Neural progenitor cell (in vitro differentiated cells): Measurements from ENCODE around the gene RBFOX2. TPM values are rescaled to one million over a fixed set of nuclear protein-coding genes. Genes with fewer than 3 reads are reported as not detected.

ENCODE experiments used
- DNase-seq: peaks from one replicate; pipeline ENCODE4 v3.0.0-alpha.2; 2016; ENCODE audit warnings: low spot score
- H2AFZ ChIP-seq: fragments of 200-600 bp; sonication (generic); replicated peaks from 2 replicates; pipeline ENCODE4 v1.6.1; 2016; ENCODE audit warnings: antibody characterized with exemption
- H3F3A ChIP-seq: fragments of 200-600 bp; sonication (generic); 2 replicates; pipeline ENCODE4 v1.6.1; 2016; ENCODE audit warnings: antibody characterized with exemption, low read depth
- H3K27ac ChIP-seq: fragments of 200-600 bp; sonication (generic); 2 replicates; pipeline ENCODE4 v1.5.1; 2016; ENCODE audit warnings: mild to moderate bottlenecking
- H3K27me3 ChIP-seq: fragments of 200-600 bp; sonication (generic); 2 replicates; pipeline ENCODE4 v1.6.1; 2016; ENCODE audit warnings: mild to moderate bottlenecking, moderate library complexity
- H3K36me3 ChIP-seq: fragments of 200-600 bp; sonication (generic); 2 replicates; pipeline ENCODE4 v1.5.1; 2016
- H3K4me1 ChIP-seq: fragments of 200-600 bp; sonication (generic); 2 replicates; pipeline ENCODE4 v1.6.1; 2016; ENCODE audit warnings: mixed run types
- H3K4me2 ChIP-seq: fragments of 200-600 bp; sonication (generic); 2 replicates; pipeline ENCODE4 v1.6.1; 2016
- H3K4me3 ChIP-seq: fragments of 200-600 bp; sonication (generic); 2 replicates; pipeline ENCODE4 v1.5.1; 2016
- H3K79me2 ChIP-seq: fragments of 200-600 bp; sonication (generic); 2 replicates; pipeline ENCODE4 v1.6.1; 2016; ENCODE audit warnings: low read depth
- H3K9ac ChIP-seq: fragments of 200-600 bp; sonication (generic); 2 replicates; pipeline ENCODE4 v1.6.1; 2016
- H3K9me3 ChIP-seq: fragments of 200-600 bp; sonication (generic); 2 replicates; pipeline ENCODE4 v1.5.1; 2016; ENCODE audit warnings: low read depth
- H4K20me1 ChIP-seq: fragments of 200-600 bp; sonication (generic); 2 replicates; pipeline ENCODE4 v1.6.1; 2016; ENCODE audit warnings: low read depth
- H3K27ac Mint-ChIP-seq: 3 replicates; pipeline ENCODE4 v1.8.0; 2021; ENCODE audit warnings: mixed read lengths
- H3K27me3 Mint-ChIP-seq: 2 replicates; pipeline ENCODE4 v1.8.0; 2022; ENCODE audit warnings: low read depth, mild to moderate bottlenecking, inconsistent platforms, moderate library complexity, mixed read lengths; ENCODE audit not compliant: insufficient read depth
- H3K36me3 Mint-ChIP-seq: 3 replicates; pipeline ENCODE4 v1.8.0; 2021; ENCODE audit warnings: mixed read lengths
- H3K4me1 Mint-ChIP-seq: 3 replicates; pipeline ENCODE4 v1.8.0; 2021; ENCODE audit warnings: mixed read lengths
- H3K4me3 Mint-ChIP-seq: 3 replicates; pipeline ENCODE4 v1.8.0; 2021; ENCODE audit warnings: mild to moderate bottlenecking, moderate library complexity, mixed read lengths
- H3K9me3 Mint-ChIP-seq: 3 replicates; pipeline ENCODE4 v1.8.0; 2020; ENCODE audit warnings: mixed read lengths
- EZH2 ChIP-seq: fragments of 200-600 bp; sonication (generic); IDR thresholded peaks from 2 replicates; pipeline ENCODE4 v1.6.1; 2017; ENCODE audit warnings: antibody characterized with exemption, mild to moderate bottlenecking, moderate library complexity
- EZH2phosphoT487 ChIP-seq: fragments of 200-600 bp; sonication (generic); IDR thresholded peaks from 2 replicates; pipeline ENCODE4 v1.6.1; 2017; ENCODE audit warnings: antibody characterized with exemption
- total RNA-seq: library from RNA; depleted of rRNA; stranded (reverse); fragments of >200 nt; gene quantifications from 2 replicates; pipeline ENCODE4 v1.2.3, GENCODE V29; 2015; ENCODE audit warnings: low replicate concordance
- TF ChIP-seq, protein P1 (sequence below): fragments of 200-600 bp; sonication (generic); IDR thresholded peaks from 2 replicates; pipeline ENCODE4 v1.5.1; 2017; ENCODE audit warnings: antibody characterized with exemption, mild to moderate bottlenecking

The RBFOX2 gene
- total RNA-seq, 1 donor from 2014 or later = 163 TPM

DNA sequence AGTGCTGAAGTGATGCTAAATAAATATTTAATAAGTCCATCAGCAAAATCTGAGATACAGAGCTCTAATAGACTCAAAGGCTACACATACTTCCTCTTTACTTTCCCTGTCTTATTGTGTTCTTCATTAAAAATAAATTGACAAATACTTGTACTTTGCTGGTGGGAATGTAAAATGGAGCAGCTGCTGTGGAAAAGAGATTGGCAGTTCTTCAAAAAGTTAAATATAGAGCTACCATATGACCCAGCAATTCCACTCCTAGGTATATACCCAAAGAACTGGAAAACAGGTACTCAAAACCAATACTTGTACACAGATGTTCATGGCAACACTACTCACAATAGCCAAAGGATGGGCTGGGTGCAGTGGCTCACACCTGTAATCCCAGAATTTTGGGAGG is 76.0 kb downstream of the RBFOX2 start:
- Mint-ChIP-seq H3K36me3 (peaks cover 8% of the 10 kb centered on the region), H3K9me3 (no peaks in the 10 kb centered on the region), H3K27me3 (no peaks in the 10 kb centered on the region), H3K27ac (no peak overlapping the region), H3K4me3 (no peak overlapping the region), H3K4me1 (peaks cover 4% of the 10 kb centered on the region)
- Histone ChIP-seq H3K27ac (no peak overlapping the region), H3F3A (no peaks in the 10 kb centered on the region), H3K4me3 (no peak overlapping the region), H3K79me2 (peaks cover 61% of the 10 kb centered on the region), H3K4me1 (peaks cover 10% of the 10 kb centered on the region), H3K27me3 (no peaks in the 10 kb centered on the region), H2AFZ (no peak overlapping the region), H3K4me2 (no peak overlapping the region), H3K36me3 (no peaks in the 10 kb centered on the region), H3K9ac (no peak overlapping the region), H3K9me3 (no peaks in the 10 kb centered on the region), H4K20me1 (peaks cover 29% of the 10 kb centered on the region)
- DNase-seq = no peak
- TF ChIP-seq EZH2 = no peak
- TF ChIP-seq, protein P1, sequence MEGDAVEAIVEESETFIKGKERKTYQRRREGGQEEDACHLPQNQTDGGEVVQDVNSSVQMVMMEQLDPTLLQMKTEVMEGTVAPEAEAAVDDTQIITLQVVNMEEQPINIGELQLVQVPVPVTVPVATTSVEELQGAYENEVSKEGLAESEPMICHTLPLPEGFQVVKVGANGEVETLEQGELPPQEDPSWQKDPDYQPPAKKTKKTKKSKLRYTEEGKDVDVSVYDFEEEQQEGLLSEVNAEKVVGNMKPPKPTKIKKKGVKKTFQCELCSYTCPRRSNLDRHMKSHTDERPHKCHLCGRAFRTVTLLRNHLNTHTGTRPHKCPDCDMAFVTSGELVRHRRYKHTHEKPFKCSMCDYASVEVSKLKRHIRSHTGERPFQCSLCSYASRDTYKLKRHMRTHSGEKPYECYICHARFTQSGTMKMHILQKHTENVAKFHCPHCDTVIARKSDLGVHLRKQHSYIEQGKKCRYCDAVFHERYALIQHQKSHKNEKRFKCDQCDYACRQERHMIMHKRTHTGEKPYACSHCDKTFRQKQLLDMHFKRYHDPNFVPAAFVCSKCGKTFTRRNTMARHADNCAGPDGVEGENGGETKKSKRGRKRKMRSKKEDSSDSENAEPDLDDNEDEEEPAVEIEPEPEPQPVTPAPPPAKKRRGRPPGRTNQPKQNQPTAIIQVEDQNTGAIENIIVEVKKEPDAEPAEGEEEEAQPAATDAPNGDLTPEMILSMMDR = no peak
- TF ChIP-seq EZH2phosphoT487 = no peak

DNA sequence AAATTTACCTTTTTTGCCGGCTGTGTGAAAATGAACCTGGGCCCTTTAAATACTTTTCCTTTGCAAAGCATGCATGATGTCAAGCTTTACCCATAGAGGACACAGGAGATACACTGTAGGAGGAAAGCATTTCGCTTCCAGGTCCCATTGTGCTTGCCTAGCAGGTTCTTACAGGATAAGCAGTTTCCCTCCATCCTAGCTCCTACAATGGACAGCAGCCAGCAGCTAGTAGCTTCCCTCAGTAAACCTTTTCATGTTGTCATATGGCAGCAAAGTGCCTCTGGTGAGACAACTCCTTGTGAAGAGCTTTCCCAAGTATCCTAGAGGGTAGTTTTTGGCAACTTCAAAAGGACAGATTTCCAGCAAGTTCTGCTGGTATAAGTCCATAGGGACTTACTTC is 78.4 kb downstream of the RBFOX2 start:
- no peak overlapping the region for H3K27ac Mint-ChIP-seq
- DNase-seq = peak; percentile 36
- H4K20me1 ChIP-seq = peaks cover 26% of the 10 kb centered on the region
- H3K27me3 ChIP-seq = no peaks in the 10 kb centered on the region
- H3K4me2 ChIP-seq = no peak overlapping the region
- no peak overlapping the region for H3K9ac ChIP-seq
- H3K36me3 Mint-ChIP-seq = peaks cover 8% of the 10 kb centered on the region
- H3K36me3 ChIP-seq = no peaks in the 10 kb centered on the region
- no peak for TF ChIP-seq EZH2phosphoT487
- TF ChIP-seq, protein P1 = no peak
- no peak for TF ChIP-seq EZH2
- H3F3A ChIP-seq = no peaks in the 10 kb centered on the region
- no peak overlapping the region for H3K4me3 ChIP-seq
- H3K27ac ChIP-seq = no peak overlapping the region
- H3K4me1 Mint-ChIP-seq = peaks cover 2% of the 10 kb centered on the region
- H2AFZ ChIP-seq = no peak overlapping the region
- H3K9me3 ChIP-seq = no peaks in the 10 kb centered on the region
- no peaks in the 10 kb centered on the region for H3K9me3 Mint-ChIP-seq
- H3K79me2 ChIP-seq = peaks cover 62% of the 10 kb centered on the region
- peaks cover 10% of the 10 kb centered on the region for H3K4me1 ChIP-seq
- H3K27me3 Mint-ChIP-seq = no peaks in the 10 kb centered on the region
- H3K4me3 Mint-ChIP-seq = no peak overlapping the region

DNA sequence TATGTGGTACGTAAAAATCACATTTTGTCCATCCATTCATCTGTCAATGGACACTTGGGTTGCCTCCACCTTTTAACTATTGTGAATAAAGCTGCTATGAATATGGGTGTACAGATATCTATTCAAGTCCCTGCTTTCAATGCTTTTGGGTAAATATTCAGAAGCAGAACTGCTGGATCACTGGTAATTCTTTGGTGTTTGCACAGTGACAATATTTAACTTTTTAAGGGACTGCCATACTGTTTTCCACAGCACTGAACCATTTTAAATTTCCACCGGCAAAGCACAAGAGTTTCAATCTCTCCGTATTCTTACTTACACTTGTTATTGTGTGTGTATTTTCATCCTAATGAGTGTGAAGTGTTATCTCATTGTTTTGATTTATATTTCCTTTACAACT is 79.4 kb downstream of the RBFOX2 start:
- Histone ChIP-seq H3K4me2 (no peak overlapping the region), H3K27ac (no peak overlapping the region), H3K27me3 (no peaks in the 10 kb centered on the region), H3K4me1 (peaks cover 6% of the 10 kb centered on the region), H3K9me3 (no peaks in the 10 kb centered on the region), H3K9ac (no peak overlapping the region), H4K20me1 (peaks cover 30% of the 10 kb centered on the region), H3K4me3 (no peak overlapping the region), H3K36me3 (no peaks in the 10 kb centered on the region), H3F3A (no peaks in the 10 kb centered on the region), H2AFZ (no peak overlapping the region), H3K79me2 (peaks cover 62% of the 10 kb centered on the region)
- no peak overlapping the region for H3K4me3 Mint-ChIP-seq
- no peak for DNase-seq
- H3K4me1 Mint-ChIP-seq = peaks cover 2% of the 10 kb centered on the region
- TF ChIP-seq EZH2 = no peak
- TF ChIP-seq, protein P1 = no peak
- TF ChIP-seq EZH2phosphoT487 = no peak
- no peaks in the 10 kb centered on the region for H3K9me3 Mint-ChIP-seq
- H3K36me3 Mint-ChIP-seq = peaks cover 8% of the 10 kb centered on the region
- H3K27ac Mint-ChIP-seq = no peak overlapping the region
- H3K27me3 Mint-ChIP-seq = no peaks in the 10 kb centered on the region
